Activated CD4-positive, alpha-beta memory T cell treated with anti-CD3 and anti-CD28 coated beads for 36 hours (primary cell): Measurements from ENCODE around the gene NUTF2. TPM values are rescaled to one million over a fixed set of nuclear protein-coding genes. Genes with fewer than 3 reads are reported as not detected.

Experiments
- CTCF ChIA-PET: fragments of 350-600 bp; sonication (Branson Sonifier 250); formaldehyde crosslinking; loops from one replicate; lab custom pipeline; 2021; ENCODE audit warnings: antibody characterized with exemption, inconsistent platforms; lab: Charles Lee
- POLR2A ChIA-PET: fragments of 350-600 bp; sonication (Branson Sonifier 250); formaldehyde crosslinking; loops from one replicate; lab custom pipeline; 2021; ENCODE audit warnings: antibody characterized with exemption; lab: Charles Lee
- DNase-seq: peaks from one replicate; pipeline ENCODE4 v3.0.0-alpha.2; 2020
- H3K27ac Mint-ChIP-seq: one replicate; pipeline ENCODE4 v1.8.0; 2021; ENCODE audit warnings: mixed read lengths
- H3K27me3 Mint-ChIP-seq: one replicate; pipeline ENCODE4 v1.8.0; 2021; ENCODE audit warnings: mixed read lengths
- H3K36me3 Mint-ChIP-seq: one replicate; pipeline ENCODE4 v1.8.0; 2021; ENCODE audit warnings: mixed read lengths
- H3K4me1 Mint-ChIP-seq: one replicate; pipeline ENCODE4 v1.8.0; 2021; ENCODE audit warnings: low read depth, mixed read lengths
- H3K4me3 Mint-ChIP-seq: one replicate; pipeline ENCODE4 v1.8.0; 2021; ENCODE audit warnings: mild to moderate bottlenecking, mixed read lengths
- H3K9me3 Mint-ChIP-seq: one replicate; pipeline ENCODE4 v1.8.0; 2021; ENCODE audit warnings: mixed read lengths
- intact Hi-C: fragments of 100-400 bp; cut with micrococcal nuclease; formaldehyde crosslinking; loops from one replicate; pipeline ENCODE4 v1.15.1; 2023
- total RNA-seq, 2 experiments: library from RNA; stranded (reverse); gene quantifications; one replicate each; pipeline ENCODE4 v1.2.3, GENCODE V29; 2021

Gene NUTF2
- 100 to 1,000 TPM; 141 to 148 TPM for total RNA-seq

GRCh38 chr16:67846320-67847063 is at the start of gene NUTF2:
NUTF2 (plus strand) TSS chr16:67846933; CDS start chr16:67865131, 18,198 bp downstream.
- Mint-ChIP-seq H3K27ac (peak within 1 kb of the TSS; percentile 87), H3K9me3 (no peaks in the 10 kb centered on the region), H3K4me1 (peaks cover 41% of the 10 kb centered on the region), H3K36me3 (peaks cover 2% of the 10 kb centered on the region), H3K27me3 (no peaks in the 10 kb centered on the region), H3K4me3 (peak within 1 kb of the TSS; percentile 88)
- CTCF ChIA-PET, result interaction anchor here (0.7 to 4.4 kb wide), 5 partner anchors 13 to 194 kb away, joined by 3 to 33 read pairs (median 6); partner anchors contain the start of genes RANBP10 and TSNAXIP1
- intact Hi-C loops, result loop anchor here (1.0 to 10.0 kb wide), 5 partner anchors 26 to 284 kb away; partner anchors contain the start of genes ACD, C16orf86, CTCF and EDC4
- POLR2A ChIA-PET, result interaction anchor here (0.6 to 4.4 kb wide), 8 partner anchors 13 to 1297 kb away, joined by 3 to 25 read pairs (median 6); partner anchors contain the start of genes PSKH1, PSMB10, RANBP10 and TSNAXIP1
- DNase-seq, result peak; percentile 98

GRCh38 chr16:67800338-67800926 is 46.3 kb upstream of the NUTF2 start:
- Mint-ChIP-seq H3K4me1 (peaks cover 62% of the 10 kb centered on the region), H3K27ac (peak overlapping the region; percentile 38), H3K4me3 (no peak overlapping the region), H3K9me3 (no peaks in the 10 kb centered on the region), H3K27me3 (no peaks in the 10 kb centered on the region), H3K36me3 (peaks cover 35% of the 10 kb centered on the region)
- ChIA-PET POLR2A (interaction anchor here (0.8 kb wide), 1 partner anchor 8 kb away, joined by 5 read pairs; no protein-coding TSS in a partner anchor), CTCF (interaction anchor here (1.1 to 5.3 kb wide), 4 partner anchors 8 to 240 kb away, joined by 3 to 51 read pairs (median 4); no protein-coding TSS in a partner anchor)
- intact Hi-C loops, result loop anchor here (10.0 kb wide), 1 partner anchor 276 kb away; the partner anchor contains the start of gene RIPOR1
- no peak for DNase-seq

GRCh38 chr16:67801241-67801640 is 45.5 kb upstream of the NUTF2 start:
- Mint-ChIP-seq H3K4me3 (no peak overlapping the region), H3K27me3 (no peaks in the 10 kb centered on the region), H3K27ac (peak overlapping the region; percentile 78), H3K9me3 (no peaks in the 10 kb centered on the region), H3K36me3 (peaks cover 35% of the 10 kb centered on the region), H3K4me1 (peaks cover 64% of the 10 kb centered on the region)
- intact Hi-C loops, result loop anchor here (10.0 kb wide), 1 partner anchor 276 kb away; the partner anchor contains the start of gene RIPOR1
- ChIA-PET CTCF (interaction anchor here (1.1 to 5.3 kb wide), 3 partner anchors 15 to 239 kb away, joined by 3 to 51 read pairs (median 4); no protein-coding TSS in a partner anchor), POLR2A (interaction anchor here (0.8 kb wide), 1 partner anchor 9 kb away, joined by 5 read pairs; no protein-coding TSS in a partner anchor)
- DNase-seq, result no peak

GRCh38 chr16:67801883-67802282 is 44.9 kb upstream of the NUTF2 start:
- peaks cover 33% of the 10 kb centered on the region for H3K36me3 Mint-ChIP-seq
- DNase-seq, result peak; percentile 68
- no peaks in the 10 kb centered on the region for H3K27me3 Mint-ChIP-seq
- H3K27ac Mint-ChIP-seq, result peak overlapping the region; percentile 78
- POLR2A ChIA-PET, result no interaction called here
- H3K9me3 Mint-ChIP-seq, result no peaks in the 10 kb centered on the region
- peaks cover 60% of the 10 kb centered on the region for H3K4me1 Mint-ChIP-seq
- CTCF ChIA-PET, result interaction anchor here (0.6 to 5.3 kb wide), 3 partner anchors 14 to 321 kb away, joined by 3 to 51 read pairs (median 4); partner anchors contain the start of gene ATP6V0D1
- no peak overlapping the region for H3K4me3 Mint-ChIP-seq
- intact Hi-C loops, result loop anchor here (10.0 kb wide), 1 partner anchor 277 kb away; the partner anchor contains the start of gene RIPOR1

GRCh38 chr16:67803894-67804293 is 42.8 kb upstream of the NUTF2 start:
- CTCF ChIA-PET, result interaction anchor here (0.7 to 5.3 kb wide), 3 partner anchors 10 to 416 kb away, joined by 3 to 51 read pairs (median 3); no protein-coding TSS in a partner anchor
- intact Hi-C loops, result loop anchor here (10.0 kb wide), 1 partner anchor 279 kb away; the partner anchor contains the start of gene RIPOR1
- H3K9me3 Mint-ChIP-seq, result no peaks in the 10 kb centered on the region
- H3K27me3 Mint-ChIP-seq, result no peaks in the 10 kb centered on the region
- POLR2A ChIA-PET, result no interaction called here
- peak; percentile 35 for DNase-seq
- H3K4me1 Mint-ChIP-seq, result peaks cover 56% of the 10 kb centered on the region
- peak overlapping the region; percentile 30 for H3K27ac Mint-ChIP-seq
- peaks cover 33% of the 10 kb centered on the region for H3K36me3 Mint-ChIP-seq
- H3K4me3 Mint-ChIP-seq, result no peak overlapping the region

GRCh38 chr16:67804853-67805542 is 41.7 kb upstream of the NUTF2 start:
- intact Hi-C loops, result loop anchor here (5.0 to 10.0 kb wide), 4 partner anchors 132 to 280 kb away; partner anchors contain the start of genes C16orf86, ENKD1, PSMB10 and RIPOR1
- ChIA-PET CTCF (interaction anchor here (5.3 kb wide), 1 partner anchor 11 kb away, joined by 51 read pairs; no protein-coding TSS in a partner anchor), POLR2A (no interaction called here)
- no peaks in the 10 kb centered on the region for H3K27me3 Mint-ChIP-seq
- peak overlapping the region; percentile 93 for H3K4me3 Mint-ChIP-seq
- H3K4me1 Mint-ChIP-seq, result peaks cover 53% of the 10 kb centered on the region
- H3K9me3 Mint-ChIP-seq, result no peaks in the 10 kb centered on the region
- no peak for DNase-seq
- peak overlapping the region; percentile 56 for H3K27ac Mint-ChIP-seq
- peaks cover 29% of the 10 kb centered on the region for H3K36me3 Mint-ChIP-seq

GRCh38 chr16:67805718-67806427 is 40.9 kb upstream of the NUTF2 start:
- peaks cover 46% of the 10 kb centered on the region for H3K4me1 Mint-ChIP-seq
- ChIA-PET CTCF (interaction anchor here (0.6 to 2.7 kb wide), 12 partner anchors 10 to 408 kb away, joined by 3 to 75 read pairs (median 4); partner anchors contain the start of gene CENPT), POLR2A (interaction anchor here (1.2 to 2.0 kb wide), 8 partner anchors 10 to 285 kb away, joined by 4 to 14 read pairs (median 8); partner anchors contain the start of genes CENPT, GFOD2, NUTF2 and PSMB10)
- peaks cover 25% of the 10 kb centered on the region for H3K36me3 Mint-ChIP-seq
- intact Hi-C loops, result loop anchor here (1.0 to 10.0 kb wide), 7 partner anchors 36 to 325 kb away; partner anchors contain the start of genes ATP6V0D1, C16orf86, ENKD1 and GFOD2
- peak; percentile 16 for DNase-seq
- no peaks in the 10 kb centered on the region for H3K27me3 Mint-ChIP-seq
- peak overlapping the region; percentile 56 for H3K27ac Mint-ChIP-seq
- H3K9me3 Mint-ChIP-seq, result no peaks in the 10 kb centered on the region
- peak overlapping the region; percentile 93 for H3K4me3 Mint-ChIP-seq

GRCh38 chr16:67806428-67807147 is 40.1 kb upstream of the NUTF2 start, which contains the start of the genes RANBP10 and TSNAXIP1:
RANBP10 (minus strand) TSS chr16:67806560; CDS start chr16:67806536, 24 bp downstream.
TSNAXIP1 (plus strand) TSS chr16:67806889; CDS start chr16:67807150, 261 bp downstream.
- Mint-ChIP-seq H3K4me1 (peaks cover 39% of the 10 kb centered on the region), H3K27ac (peak within 1 kb of the TSS; percentile 91), H3K4me3 (peak within 1 kb of the TSS; percentile 93), H3K9me3 (no peaks in the 10 kb centered on the region), H3K36me3 (peaks cover 22% of the 10 kb centered on the region), H3K27me3 (no peaks in the 10 kb centered on the region)
- intact Hi-C loops, result loop anchor here (1.0 to 10.0 kb wide), 7 partner anchors 36 to 325 kb away; partner anchors contain the start of genes ATP6V0D1, C16orf86, ENKD1 and GFOD2
- POLR2A ChIA-PET, result interaction anchor here (0.8 to 2.0 kb wide), 10 partner anchors 10 to 285 kb away, joined by 3 to 14 read pairs (median 6); partner anchors contain the start of genes CENPT, GFOD2, NUTF2 and PSMB10
- DNase-seq, result peak; percentile 98
- CTCF ChIA-PET, result interaction anchor here (0.6 to 2.7 kb wide), 13 partner anchors 9 to 409 kb away, joined by 3 to 75 read pairs (median 3); partner anchors contain the start of gene CENPT

GRCh38 chr16:67807148-67807682 is 39.5 kb upstream of the NUTF2 start:
- Mint-ChIP-seq H3K27me3 (no peaks in the 10 kb centered on the region), H3K4me1 (peaks cover 33% of the 10 kb centered on the region), H3K4me3 (peak overlapping the region; percentile 93), H3K36me3 (peaks cover 18% of the 10 kb centered on the region), H3K9me3 (no peaks in the 10 kb centered on the region), H3K27ac (peak overlapping the region; percentile 23)
- intact Hi-C loops, result loop anchor here (2.0 to 10.0 kb wide), 5 partner anchors 88 to 282 kb away; partner anchors contain the start of genes C16orf86, ENKD1, GFOD2 and PSMB10
- POLR2A ChIA-PET, result interaction anchor here (0.8 to 2.0 kb wide), 10 partner anchors 9 to 286 kb away, joined by 3 to 14 read pairs (median 6); partner anchors contain the start of genes CENPT, GFOD2, NUTF2 and PSMB10
- no peak for DNase-seq
- CTCF ChIA-PET, result interaction anchor here (0.6 to 2.7 kb wide), 9 partner anchors 9 to 286 kb away, joined by 3 to 75 read pairs (median 3); partner anchors contain the start of gene CENPT
